ENCODE measurements around the gene SAP30L.

Gene SAP30L

GRCh38 chr5:154485850-154486426, 40.1 kb downstream of the SAP30L start:
- Histone ChIP-seq H3K27me3 (ENCODE audit: insufficient read depth, low read length) (peaks cover 95% of the 10 kb centered on the region), H3K9ac (ENCODE audit: low read depth, low read length) (no peak overlapping the region), H3K4me3 (ENCODE audit: low read length) (no peak overlapping the region), H3K27ac (ENCODE audit: low read length) (no peak overlapping the region), H3K4me1 (ENCODE audit: insufficient read depth, low read length) (peaks cover 28% of the 10 kb centered on the region), H3K9me3 (ENCODE audit: insufficient read depth, low read depth, low read length) (no peaks in the 10 kb centered on the region), H3K36me3 (ENCODE audit: insufficient read depth, low read depth, low read length) (no peaks in the 10 kb centered on the region)

GRCh38 chr5:154486427-154486866, 40.6 kb downstream of the SAP30L start:
- Histone ChIP-seq H3K4me3 (ENCODE audit: low read length) (no peak overlapping the region), H3K9ac (ENCODE audit: low read depth, low read length) (no peak overlapping the region), H3K9me3 (ENCODE audit: insufficient read depth, low read depth, low read length) (no peaks in the 10 kb centered on the region), H3K36me3 (ENCODE audit: insufficient read depth, low read depth, low read length) (no peaks in the 10 kb centered on the region), H3K27me3 (ENCODE audit: insufficient read depth, low read length) (peaks cover 90% of the 10 kb centered on the region), H3K27ac (ENCODE audit: low read length) (no peak overlapping the region), H3K4me1 (ENCODE audit: insufficient read depth, low read length) (peaks cover 28% of the 10 kb centered on the region)

GRCh38 chr5:154487541-154487940, 41.7 kb downstream of the SAP30L start:
- no peaks in the 10 kb centered on the region for H3K36me3 ChIP-seq (ENCODE audit: insufficient read depth, low read depth, low read length)
- no peak overlapping the region for H3K27ac ChIP-seq (ENCODE audit: low read length)
- no peaks in the 10 kb centered on the region for H3K9me3 ChIP-seq (ENCODE audit: insufficient read depth, low read depth, low read length)
- peaks cover 86% of the 10 kb centered on the region for H3K27me3 ChIP-seq (ENCODE audit: insufficient read depth, low read length)
- no peak overlapping the region for H3K9ac ChIP-seq (ENCODE audit: low read depth, low read length)
- H3K4me1 ChIP-seq (ENCODE audit: insufficient read depth, low read length), result peaks cover 26% of the 10 kb centered on the region
- H3K4me3 ChIP-seq (ENCODE audit: low read length), result no peak overlapping the region

GRCh38 chr5:154491941-154492340, 46.1 kb downstream of the SAP30L start:
- no peak overlapping the region for H3K4me3 ChIP-seq (ENCODE audit: low read length)
- H3K4me1 ChIP-seq (ENCODE audit: insufficient read depth, low read length), result no peaks in the 10 kb centered on the region
- no peak overlapping the region for H3K9ac ChIP-seq (ENCODE audit: low read depth, low read length)
- no peaks in the 10 kb centered on the region for H3K9me3 ChIP-seq (ENCODE audit: insufficient read depth, low read depth, low read length)
- no peak overlapping the region for H3K27ac ChIP-seq (ENCODE audit: low read length)
- H3K36me3 ChIP-seq (ENCODE audit: insufficient read depth, low read depth, low read length), result no peaks in the 10 kb centered on the region
- peaks cover 61% of the 10 kb centered on the region for H3K27me3 ChIP-seq (ENCODE audit: insufficient read depth, low read length)

GRCh38 chr5:154493274-154493673, 47.5 kb downstream of the SAP30L start:
- Histone ChIP-seq H3K4me1 (ENCODE audit: insufficient read depth, low read length) (no peaks in the 10 kb centered on the region), H3K36me3 (ENCODE audit: insufficient read depth, low read depth, low read length) (no peaks in the 10 kb centered on the region), H3K9ac (ENCODE audit: low read depth, low read length) (no peak overlapping the region), H3K4me3 (ENCODE audit: low read length) (no peak overlapping the region; the same call in 1 of the 2 replicates), H3K27ac (ENCODE audit: low read length) (no peak overlapping the region), H3K27me3 (ENCODE audit: insufficient read depth, low read length) (peaks cover 49% of the 10 kb centered on the region), H3K9me3 (ENCODE audit: insufficient read depth, low read depth, low read length) (no peaks in the 10 kb centered on the region)

- Histone ChIP-seq H3K27ac (ENCODE audit: low read length) (no peak overlapping the region), H3K9me3 (ENCODE audit: insufficient read depth, low read depth, low read length) (no peaks in the 10 kb centered on the region), H3K9ac (ENCODE audit: low read depth, low read length) (no peak overlapping the region), H3K27me3 (ENCODE audit: insufficient read depth, low read length) (peaks cover 42% of the 10 kb centered on the region), H3K36me3 (ENCODE audit: insufficient read depth, low read depth, low read length) (no peaks in the 10 kb centered on the region), H3K4me3 (ENCODE audit: low read length) (no peak overlapping the region), H3K4me1 (ENCODE audit: insufficient read depth, low read length) (no peaks in the 10 kb centered on the region)
These were observed 48.2 kb downstream of the SAP30L start for GRCh38 chr5:154494036-154494435.

- Histone ChIP-seq H3K36me3 (ENCODE audit: insufficient read depth, low read depth, low read length) (no peaks in the 10 kb centered on the region), H3K4me1 (ENCODE audit: insufficient read depth, low read length) (peaks cover 5% of the 10 kb centered on the region; the same call in 1 of the 2 replicates), H3K9me3 (ENCODE audit: insufficient read depth, low read depth, low read length) (no peaks in the 10 kb centered on the region), H3K27ac (ENCODE audit: low read length) (no peak overlapping the region), H3K9ac (ENCODE audit: low read depth, low read length) (no peak overlapping the region), H3K27me3 (ENCODE audit: insufficient read depth, low read length) (peaks cover 11% of the 10 kb centered on the region), H3K4me3 (ENCODE audit: low read length) (no peak overlapping the region)
These were observed 52.8 kb downstream of the SAP30L start for GRCh38 chr5:154498591-154498990.

- no peak overlapping the region for H3K27ac ChIP-seq (ENCODE audit: low read length)
- no peak overlapping the region for H3K4me3 ChIP-seq (ENCODE audit: low read length)
- peaks cover 5% of the 10 kb centered on the region; the same call in 1 of the 2 replicates for H3K4me1 ChIP-seq (ENCODE audit: insufficient read depth, low read length)
- no peaks in the 10 kb centered on the region for H3K9me3 ChIP-seq (ENCODE audit: insufficient read depth, low read depth, low read length)
- H3K36me3 ChIP-seq (ENCODE audit: insufficient read depth, low read depth, low read length), result no peaks in the 10 kb centered on the region
- no peak overlapping the region for H3K9ac ChIP-seq (ENCODE audit: low read depth, low read length)
- H3K27me3 ChIP-seq (ENCODE audit: insufficient read depth, low read length), result peaks cover 7% of the 10 kb centered on the region
These were observed 53.2 kb downstream of the SAP30L start for GRCh38 chr5:154498994-154499393.

- H3K9ac ChIP-seq (ENCODE audit: low read depth, low read length), result no peak overlapping the region
- no peaks in the 10 kb centered on the region for H3K36me3 ChIP-seq (ENCODE audit: insufficient read depth, low read depth, low read length)
- H3K4me3 ChIP-seq (ENCODE audit: low read length), result no peak overlapping the region
- H3K27me3 ChIP-seq (ENCODE audit: insufficient read depth, low read length), result no peaks in the 10 kb centered on the region
- no peaks in the 10 kb centered on the region for H3K9me3 ChIP-seq (ENCODE audit: insufficient read depth, low read depth, low read length)
- H3K4me1 ChIP-seq (ENCODE audit: insufficient read depth, low read length), result peaks cover 5% of the 10 kb centered on the region; the same call in 1 of the 2 replicates
- H3K27ac ChIP-seq (ENCODE audit: low read length), result no peak overlapping the region
These were observed 55.8 kb downstream of the SAP30L start for GRCh38 chr5:154501566-154501965.

GRCh38 chr5:154502180-154502579, 56.4 kb downstream of the SAP30L start:
- Histone ChIP-seq H3K36me3 (ENCODE audit: insufficient read depth, low read depth, low read length) (no peaks in the 10 kb centered on the region), H3K4me1 (ENCODE audit: insufficient read depth, low read length) (peaks cover 5% of the 10 kb centered on the region; the same call in 1 of the 2 replicates), H3K9me3 (ENCODE audit: insufficient read depth, low read depth, low read length) (no peaks in the 10 kb centered on the region), H3K4me3 (ENCODE audit: low read length) (no peak overlapping the region), H3K27me3 (ENCODE audit: insufficient read depth, low read length) (no peaks in the 10 kb centered on the region), H3K27ac (ENCODE audit: low read length) (no peak overlapping the region), H3K9ac (ENCODE audit: low read depth, low read length) (no peak overlapping the region)

- Histone ChIP-seq H3K36me3 (ENCODE audit: insufficient read depth, low read depth, low read length) (no peaks in the 10 kb centered on the region), H3K9ac (ENCODE audit: low read depth, low read length) (no peak overlapping the region), H3K4me3 (ENCODE audit: low read length) (no peak overlapping the region), H3K27ac (ENCODE audit: low read length) (no peak overlapping the region), H3K27me3 (ENCODE audit: insufficient read depth, low read length) (no peaks in the 10 kb centered on the region), H3K4me1 (ENCODE audit: insufficient read depth, low read length) (peaks cover 5% of the 10 kb centered on the region; the same call in 1 of the 2 replicates), H3K9me3 (ENCODE audit: insufficient read depth, low read depth, low read length) (no peaks in the 10 kb centered on the region)
These were observed 57.9 kb downstream of the SAP30L start for GRCh38 chr5:154503698-154504039.

GRCh38 chr5:154505567-154505966, 59.8 kb downstream of the SAP30L start:
- Histone ChIP-seq H3K4me3 (ENCODE audit: low read length) (no peak overlapping the region), H3K27me3 (ENCODE audit: insufficient read depth, low read length) (no peaks in the 10 kb centered on the region; the same call in 1 of the 2 replicates), H3K9ac (ENCODE audit: low read depth, low read length) (no peak overlapping the region), H3K36me3 (ENCODE audit: insufficient read depth, low read depth, low read length) (no peaks in the 10 kb centered on the region), H3K9me3 (ENCODE audit: insufficient read depth, low read depth, low read length) (no peaks in the 10 kb centered on the region), H3K4me1 (ENCODE audit: insufficient read depth, low read length) (peaks cover 5% of the 10 kb centered on the region; the same call in 1 of the 2 replicates), H3K27ac (ENCODE audit: low read length) (no peak overlapping the region)
